ENCODE measurements around the gene POU6F2.

The POU6F2 gene

DNA sequence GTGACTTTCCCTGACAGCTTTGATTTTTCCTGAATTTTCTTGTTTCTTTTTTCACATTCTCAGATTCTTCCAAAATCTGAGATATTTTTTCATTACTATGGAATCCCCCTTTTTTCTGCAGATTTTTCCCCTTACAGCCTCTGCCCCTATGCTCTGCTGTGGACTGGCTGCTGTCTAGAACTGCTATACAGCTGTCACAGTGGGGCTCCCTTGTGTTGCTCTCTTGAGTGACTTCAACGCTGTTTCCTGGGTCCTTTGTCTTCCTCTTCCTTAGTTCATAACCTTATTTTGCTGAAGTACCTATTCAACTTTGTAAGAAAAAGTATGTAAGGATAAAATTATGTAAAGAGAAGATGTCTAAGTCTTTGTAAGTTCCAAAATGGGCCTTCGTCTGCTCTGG is 354.4 kb downstream of the POU6F2 start:
- Histone ChIP-seq H3K27me3 (ENCODE audit: control insufficient read depth, low read length) (peaks cover 11% of the 10 kb centered on the region), H4K20me1 (ENCODE audit: control insufficient read depth, insufficient read depth, low read depth, low read length) (no peaks in the 10 kb centered on the region), H3K9me3 (ENCODE audit: control insufficient read depth, insufficient read depth, low read length) (no peaks in the 10 kb centered on the region), H3K4me2 (ENCODE audit: low read length) (no peak overlapping the region), H3K36me3 (ENCODE audit: control insufficient read depth, low read length) (no peaks in the 10 kb centered on the region), H3K9me2 (replicated peaks; ENCODE audit: control insufficient read depth, low read length) (no peaks in the 10 kb centered on the region), H3K4me1 (ENCODE audit: control insufficient read depth, low read length) (no peaks in the 10 kb centered on the region), H3F3A (ENCODE audit: control insufficient read depth, insufficient read depth) (no peaks in the 10 kb centered on the region), H3K27ac (ENCODE audit: low read depth, low read length) (no peak overlapping the region), H3K79me2 (ENCODE audit: control insufficient read depth, low read length) (no peaks in the 10 kb centered on the region), H3K4me3 (ENCODE audit: low read length) (no peak overlapping the region)
- no peak for TF ChIP-seq EZH2phosphoT487 (IDR thresholded peaks at IDR 0.05; ENCODE audit: borderline replicate concordance, low read length)
- TF ChIP-seq, protein P1, sequence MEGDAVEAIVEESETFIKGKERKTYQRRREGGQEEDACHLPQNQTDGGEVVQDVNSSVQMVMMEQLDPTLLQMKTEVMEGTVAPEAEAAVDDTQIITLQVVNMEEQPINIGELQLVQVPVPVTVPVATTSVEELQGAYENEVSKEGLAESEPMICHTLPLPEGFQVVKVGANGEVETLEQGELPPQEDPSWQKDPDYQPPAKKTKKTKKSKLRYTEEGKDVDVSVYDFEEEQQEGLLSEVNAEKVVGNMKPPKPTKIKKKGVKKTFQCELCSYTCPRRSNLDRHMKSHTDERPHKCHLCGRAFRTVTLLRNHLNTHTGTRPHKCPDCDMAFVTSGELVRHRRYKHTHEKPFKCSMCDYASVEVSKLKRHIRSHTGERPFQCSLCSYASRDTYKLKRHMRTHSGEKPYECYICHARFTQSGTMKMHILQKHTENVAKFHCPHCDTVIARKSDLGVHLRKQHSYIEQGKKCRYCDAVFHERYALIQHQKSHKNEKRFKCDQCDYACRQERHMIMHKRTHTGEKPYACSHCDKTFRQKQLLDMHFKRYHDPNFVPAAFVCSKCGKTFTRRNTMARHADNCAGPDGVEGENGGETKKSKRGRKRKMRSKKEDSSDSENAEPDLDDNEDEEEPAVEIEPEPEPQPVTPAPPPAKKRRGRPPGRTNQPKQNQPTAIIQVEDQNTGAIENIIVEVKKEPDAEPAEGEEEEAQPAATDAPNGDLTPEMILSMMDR (IDR thresholded peaks at IDR 0.05; ENCODE audit: low read depth, low read length, poor library complexity, severe bottlenecking), result no peak

DNA sequence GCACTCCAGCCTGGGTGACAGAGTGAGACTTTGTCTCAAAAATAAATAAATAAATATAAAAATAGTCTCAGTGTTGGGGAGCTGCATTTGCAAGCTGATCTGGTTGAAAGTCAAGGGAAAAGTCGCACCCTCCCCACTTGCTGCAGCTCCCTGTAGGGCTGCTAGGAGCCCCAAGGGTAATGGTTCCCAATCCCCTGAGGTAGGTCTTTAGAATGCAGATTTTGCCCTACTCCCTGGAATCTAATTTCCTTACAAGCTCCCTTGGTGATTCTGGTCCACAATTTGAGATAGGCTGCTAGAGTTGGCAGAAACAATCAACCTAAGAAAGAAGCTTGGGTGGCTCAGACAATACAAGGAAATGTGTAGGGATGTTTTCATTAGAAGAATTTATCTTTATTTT is 356.0 kb downstream of the POU6F2 start:
- peaks cover 16% of the 10 kb centered on the region for H3K27me3 ChIP-seq (ENCODE audit: control insufficient read depth, low read length)
- TF ChIP-seq, protein P1 (IDR thresholded peaks at IDR 0.05; ENCODE audit: low read depth, low read length, poor library complexity, severe bottlenecking), result no peak
- no peak for TF ChIP-seq EZH2phosphoT487 (IDR thresholded peaks at IDR 0.05; ENCODE audit: borderline replicate concordance, low read length)

DNA sequence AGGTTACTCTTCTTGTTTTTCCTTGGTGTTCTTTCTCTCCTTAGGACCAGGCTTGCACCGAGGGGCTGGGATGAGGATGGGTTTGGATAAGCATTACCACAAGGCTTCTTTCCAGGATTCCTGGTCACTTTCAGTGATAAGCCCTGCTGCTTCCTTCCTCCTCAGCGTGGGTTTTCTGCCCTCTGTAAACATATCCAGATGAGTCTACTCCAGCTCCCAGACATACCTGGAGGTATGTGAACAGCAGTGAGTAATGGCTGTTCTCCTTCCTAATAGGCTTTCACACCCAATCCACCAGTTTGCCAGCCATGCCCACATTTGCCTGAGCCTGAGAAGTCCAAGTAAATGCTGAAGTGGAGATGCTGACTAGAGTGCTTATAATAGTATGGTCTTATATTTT is 358.7 kb downstream of the POU6F2 start:
- Histone ChIP-seq H3K4me1 (ENCODE audit: control insufficient read depth, low read length) (no peaks in the 10 kb centered on the region), H3F3A (ENCODE audit: control insufficient read depth, insufficient read depth) (no peaks in the 10 kb centered on the region), H3K4me3 (ENCODE audit: low read length) (no peak overlapping the region), H3K36me3 (ENCODE audit: control insufficient read depth, low read length) (no peaks in the 10 kb centered on the region), H4K20me1 (ENCODE audit: control insufficient read depth, insufficient read depth, low read depth, low read length) (no peaks in the 10 kb centered on the region), H3K27me3 (ENCODE audit: control insufficient read depth, low read length) (peaks cover 20% of the 10 kb centered on the region), H3K9me2 (replicated peaks; ENCODE audit: control insufficient read depth, low read length) (no peaks in the 10 kb centered on the region), H3K4me2 (ENCODE audit: low read length) (no peak overlapping the region), H3K9me3 (ENCODE audit: control insufficient read depth, insufficient read depth, low read length) (no peaks in the 10 kb centered on the region), H3K27ac (ENCODE audit: low read depth, low read length) (no peak overlapping the region), H3K79me2 (ENCODE audit: control insufficient read depth, low read length) (no peaks in the 10 kb centered on the region)
- no peak for TF ChIP-seq EZH2phosphoT487 (IDR thresholded peaks at IDR 0.05; ENCODE audit: borderline replicate concordance, low read length)
- TF ChIP-seq, protein P1 (IDR thresholded peaks at IDR 0.05; ENCODE audit: low read depth, low read length, poor library complexity, severe bottlenecking), result no peak

More for the DNA sequence above, 356.0 kb downstream of the POU6F2 start:
- H3K9me2 ChIP-seq (replicated peaks; ENCODE audit: control insufficient read depth, low read length), result no peaks in the 10 kb centered on the region
- H3K4me3 ChIP-seq (ENCODE audit: low read length), result no peak overlapping the region
- no peaks in the 10 kb centered on the region for H3K36me3 ChIP-seq (ENCODE audit: control insufficient read depth, low read length)
- H3K4me1 ChIP-seq (ENCODE audit: control insufficient read depth, low read length), result no peaks in the 10 kb centered on the region
- H3K4me2 ChIP-seq (ENCODE audit: low read length), result no peak overlapping the region
- H4K20me1 ChIP-seq (ENCODE audit: control insufficient read depth, insufficient read depth, low read depth, low read length), result no peaks in the 10 kb centered on the region
- H3K79me2 ChIP-seq (ENCODE audit: control insufficient read depth, low read length), result no peaks in the 10 kb centered on the region
- no peak overlapping the region for H3K27ac ChIP-seq (ENCODE audit: low read depth, low read length)
- no peaks in the 10 kb centered on the region for H3K9me3 ChIP-seq (ENCODE audit: control insufficient read depth, insufficient read depth, low read length)
- no peaks in the 10 kb centered on the region for H3F3A ChIP-seq (ENCODE audit: control insufficient read depth, insufficient read depth)

DNA sequence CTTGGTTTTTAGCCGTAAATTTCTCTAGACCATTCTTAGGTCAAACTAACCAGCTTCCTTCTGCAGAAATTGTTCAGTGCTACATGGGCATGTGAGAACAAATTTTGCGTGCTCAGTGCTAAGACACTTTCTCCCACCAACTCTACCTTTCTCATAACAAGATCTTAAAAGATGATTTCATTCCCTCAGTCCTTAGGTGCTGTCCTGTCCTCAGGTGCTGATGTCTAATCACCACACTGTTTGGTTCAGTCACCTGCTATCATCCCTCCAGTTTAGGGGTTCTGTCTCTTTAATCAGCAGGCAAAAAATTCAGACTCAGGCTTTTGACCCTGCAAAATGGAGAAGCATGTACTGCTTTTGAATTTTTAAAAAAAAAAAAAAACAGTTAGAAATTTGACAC is 361.0 kb downstream of the POU6F2 start:
- TF ChIP-seq EZH2phosphoT487 (IDR thresholded peaks at IDR 0.05; ENCODE audit: borderline replicate concordance, low read length), result no peak
- TF ChIP-seq, protein P1 (IDR thresholded peaks at IDR 0.05; ENCODE audit: low read depth, low read length, poor library complexity, severe bottlenecking), result no peak
- no peaks in the 10 kb centered on the region for H3K36me3 ChIP-seq (ENCODE audit: control insufficient read depth, low read length)

More for the DNA sequence above, 361.0 kb downstream of the POU6F2 start:
- no peak overlapping the region for H3K4me3 ChIP-seq (ENCODE audit: low read length)
- H3K9me2 ChIP-seq (replicated peaks; ENCODE audit: control insufficient read depth, low read length), result no peaks in the 10 kb centered on the region
- peaks cover 20% of the 10 kb centered on the region for H3K27me3 ChIP-seq (ENCODE audit: control insufficient read depth, low read length)
- no peaks in the 10 kb centered on the region for H3F3A ChIP-seq (ENCODE audit: control insufficient read depth, insufficient read depth)
- no peaks in the 10 kb centered on the region for H3K9me3 ChIP-seq (ENCODE audit: control insufficient read depth, insufficient read depth, low read length)
- no peak overlapping the region for H3K27ac ChIP-seq (ENCODE audit: low read depth, low read length)
- no peaks in the 10 kb centered on the region for H3K79me2 ChIP-seq (ENCODE audit: control insufficient read depth, low read length)
- no peaks in the 10 kb centered on the region for H3K4me1 ChIP-seq (ENCODE audit: control insufficient read depth, low read length)
- no peak overlapping the region for H3K4me2 ChIP-seq (ENCODE audit: low read length)
- H4K20me1 ChIP-seq (ENCODE audit: control insufficient read depth, insufficient read depth, low read depth, low read length), result no peaks in the 10 kb centered on the region

Measured in DOHH2 (cell line).